K562 (cell line): ENCODE measurements around the gene SYMPK. TPM values are rescaled to one million over a fixed set of nuclear protein-coding genes. Genes with fewer than 3 reads are reported as not detected.

Experiments
- ARID1B ChIP-seq: fragments of 450-650 bp; IDR thresholded peaks from 2 replicates; pipeline ENCODE4 v1.6.1; 2016; ENCODE audit warnings: antibody characterized with exemption, mild to moderate bottlenecking, inconsistent platforms
- BHLHE40 ChIP-seq: IDR thresholded peaks from 2 replicates; pipeline ENCODE4 v1.6.1; 2011; ENCODE audit warnings: low read length, improper control_type of control experiment
- BRF1 ChIP-seq: IDR thresholded peaks from 3 replicates; pipeline ENCODE4 v1.6.1; 2011; ENCODE audit warnings: borderline replicate concordance, mild to moderate bottlenecking; ENCODE audit not compliant: insufficient read length; ENCODE audit errors: extremely low read depth
- ETV1 ChIP-seq: fragments of 450-650 bp; conservative IDR thresholded peaks from 2 replicates; pipeline ENCODE4 v1.6.1; 2016; ENCODE audit warnings: missing genetic modification characterization, control low read depth, low read depth, missing compliant biosample characterization
- HLTF ChIP-seq: fragments of 450-650 bp; IDR thresholded peaks from 2 replicates; pipeline ENCODE4 v1.6.1; 2016
- HNRNPLL ChIP-seq: fragments of 200-400 bp; formaldehyde crosslinking; IDR thresholded peaks from 2 replicates; pipeline ENCODE4 v1.6.1; 2017; ENCODE audit warnings: low read length, low read depth, mild to moderate bottlenecking; ENCODE audit not compliant: poor library complexity, severe bottlenecking
- KDM2B ChIP-seq: fragments of 250-450 bp; sonication (Bioruptor Pico); IDR thresholded peaks from 2 replicates; pipeline ENCODE4 v1.8.0; 2021; ENCODE audit warnings: mild to moderate bottlenecking, moderate library complexity
- MEF2A ChIP-seq: IDR thresholded peaks from 2 replicates; pipeline ENCODE4 v1.6.1; 2011; ENCODE audit warnings: low read depth, mild to moderate bottlenecking, low read length, moderate library complexity; ENCODE audit not compliant: control insufficient read depth
- MEIS2 ChIP-seq: fragments of 450-650 bp; IDR thresholded peaks from 2 replicates; pipeline ENCODE4 v1.6.1; 2014; ENCODE audit warnings: mild to moderate bottlenecking; ENCODE audit not compliant: partially characterized antibody
- MTF1 ChIP-seq: fragments of 250-450 bp; sonication (Bioruptor Pico); IDR thresholded peaks from 2 replicates; pipeline ENCODE4 v1.9.0; 2021; ENCODE audit warnings: moderate library complexity, mild to moderate bottlenecking, inconsistent platforms, borderline replicate concordance
- POLR2G ChIP-seq: fragments of 200-400 bp; formaldehyde crosslinking; IDR thresholded peaks from 2 replicates; pipeline ENCODE4 v1.6.1; 2017; ENCODE audit warnings: low read depth, mild to moderate bottlenecking, antibody characterized with exemption, low read length, moderate library complexity
- PRPF4 ChIP-seq: fragments of 200-400 bp; formaldehyde crosslinking; IDR thresholded peaks from one replicate; pipeline ENCODE4 v1.6.1; 2017; ENCODE audit warnings: low read length, low read depth, mild to moderate bottlenecking; ENCODE audit not compliant: insufficient read depth, poor library complexity, severe bottlenecking
- RBM15 ChIP-seq: fragments of 200-400 bp; formaldehyde crosslinking; IDR thresholded peaks from 2 replicates; pipeline ENCODE4 v1.6.1; 2018; ENCODE audit warnings: mild to moderate bottlenecking, low read length, moderate library complexity; ENCODE audit not compliant: insufficient read depth
- SMAD2 ChIP-seq: fragments of 150-350 bp; IDR thresholded peaks from 2 replicates; pipeline ENCODE4 v1.6.1; 2014; ENCODE audit warnings: low read depth, mild to moderate bottlenecking, low read length
- SPI1 ChIP-seq: IDR thresholded peaks from 2 replicates; pipeline ENCODE4 v1.6.1; 2011; ENCODE audit warnings: low read depth, low read length, control low read depth, borderline replicate concordance
- TAF9B ChIP-seq: fragments of 450-650 bp; IDR thresholded peaks from 2 replicates; pipeline ENCODE4 v1.6.1; 2018; ENCODE audit warnings: mild to moderate bottlenecking; ENCODE audit not compliant: partially characterized antibody
- TFAP4 ChIP-seq: sonication (generic); formaldehyde crosslinking; IDR thresholded peaks from 2 replicates; pipeline ENCODE4 v1.8.0; 2022; ENCODE audit warnings: missing genetic modification reagents, mild to moderate bottlenecking, moderate library complexity, borderline replicate concordance
- TRIM28 ChIP-seq: fragments of 450-650 bp; IDR thresholded peaks from 2 replicates; pipeline ENCODE4 v1.6.1; 2017
- ZNF384 ChIP-seq: IDR thresholded peaks from 2 replicates; pipeline ENCODE4 v1.6.1; 2012; ENCODE audit warnings: low read depth, low read length, improper control_type of control experiment
- ZNF586 ChIP-seq: fragments of 450-650 bp; formaldehyde crosslinking; conservative IDR thresholded peaks from 2 replicates; pipeline ENCODE4 v1.4.0; 2020; ENCODE audit warnings: mild to moderate bottlenecking, moderate library complexity
- ZNF79 ChIP-seq: fragments of 250-450 bp; sonication (Bioruptor Pico); IDR thresholded peaks from 2 replicates; pipeline ENCODE4 v1.4.0; 2020; ENCODE audit warnings: low read depth, mild to moderate bottlenecking, moderate library complexity
- polyA plus RNA-seq, 8 experiments: library from polyadenylated mRNA; depleted of rRNA in 4 of 8; stranded (reverse) in 5 of 8; unstranded in 3 of 8; fragments of >200 nt; fragmentation: Nextera tagmentation in 2 of 8; fragmentation: Illumina TruSeq in 1 of 8; extraction: Ambion mirVana in 2 of 8; extraction: Trizol in 1 of 8; gene quantifications; 2 replicates each; pipeline versions ENCODE4 v1.2.1 to v1.2.3, GENCODE V29; 2011 to 2014; ENCODE audit warnings: inconsistent platforms in 1 of 8, missing spikeins in 1 of 8
- total RNA-seq, 7 experiments: library from RNA; depleted of rRNA in 6 of 7; stranded (reverse); fragments of >200 nt in 6 of 7; fragmentation: Illumina TruSeq in 2 of 7; extraction: Trizol in 2 of 7; gene quantifications; 2 replicates each; pipeline versions ENCODE4 v1.2.1 to v1.2.3, GENCODE V29; 2011 to 2021; ENCODE audit warnings: low replicate concordance in 1 of 7
- TF ChIP-seq, protein P1 (sequence below): fragments of 450-650 bp; formaldehyde crosslinking; conservative IDR thresholded peaks from 2 replicates; pipeline ENCODE4 v1.4.0; 2022; ENCODE audit warnings: mild to moderate bottlenecking, missing genetic modification characterization
- TF ChIP-seq, protein P2 (sequence below): fragments of 150-350 bp; conservative IDR thresholded peaks from 2 replicates; pipeline ENCODE4 v1.6.1; 2014; ENCODE audit warnings: low read length

SYMPK gene
- total and polyA plus RNA-seq, 9 of the 15 experiments (the other 6 are each of a cell fraction or from before 2014, with no cell fraction given), result 0.73 to 95.5 (median 58.4) TPM

DNA sequence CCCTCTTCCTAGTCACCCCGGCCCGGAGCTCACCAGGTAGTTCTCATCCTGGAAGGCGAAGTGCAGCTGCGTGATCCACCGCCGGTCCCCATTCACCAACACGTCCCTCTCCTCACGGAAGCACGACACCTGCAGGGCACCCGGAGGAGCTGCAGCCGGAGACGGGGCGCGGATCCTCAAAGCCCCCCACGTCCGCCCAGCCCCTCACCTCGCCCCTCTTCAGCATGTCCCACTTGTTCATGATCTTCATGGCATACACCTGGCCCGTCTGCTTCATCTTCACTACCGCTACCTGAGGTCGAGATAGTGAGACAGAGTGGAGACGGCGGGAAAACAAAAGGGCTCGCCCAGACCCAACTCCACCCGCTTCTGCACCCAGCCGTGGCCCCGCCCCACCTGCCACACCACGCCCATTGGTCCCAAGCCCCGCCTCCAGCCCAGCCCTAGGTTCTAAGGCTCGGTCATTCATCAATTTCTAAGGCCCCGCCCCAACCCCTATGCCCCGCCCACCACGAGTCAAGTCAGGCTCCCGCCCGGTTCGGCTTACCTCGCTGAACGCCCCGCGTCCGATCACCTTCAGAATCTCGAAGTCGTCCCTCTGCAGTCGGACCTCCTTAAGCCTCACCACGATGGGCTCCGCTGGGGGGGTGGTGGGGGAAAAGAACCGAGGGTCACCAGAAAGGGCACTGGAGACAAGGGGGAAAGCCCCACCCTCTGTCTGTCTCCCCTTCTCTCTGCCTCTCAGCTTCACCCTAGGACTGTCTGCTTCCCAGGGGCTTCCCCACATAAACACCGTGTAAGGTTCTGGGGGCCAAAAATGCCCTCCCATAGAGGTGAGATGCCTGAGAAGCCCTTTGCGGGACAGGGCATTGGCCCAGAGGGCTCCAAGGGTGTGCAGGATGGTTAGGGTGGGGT is 83.5 kb downstream of the SYMPK start (continued):
- TF ChIP-seq, protein P1, sequence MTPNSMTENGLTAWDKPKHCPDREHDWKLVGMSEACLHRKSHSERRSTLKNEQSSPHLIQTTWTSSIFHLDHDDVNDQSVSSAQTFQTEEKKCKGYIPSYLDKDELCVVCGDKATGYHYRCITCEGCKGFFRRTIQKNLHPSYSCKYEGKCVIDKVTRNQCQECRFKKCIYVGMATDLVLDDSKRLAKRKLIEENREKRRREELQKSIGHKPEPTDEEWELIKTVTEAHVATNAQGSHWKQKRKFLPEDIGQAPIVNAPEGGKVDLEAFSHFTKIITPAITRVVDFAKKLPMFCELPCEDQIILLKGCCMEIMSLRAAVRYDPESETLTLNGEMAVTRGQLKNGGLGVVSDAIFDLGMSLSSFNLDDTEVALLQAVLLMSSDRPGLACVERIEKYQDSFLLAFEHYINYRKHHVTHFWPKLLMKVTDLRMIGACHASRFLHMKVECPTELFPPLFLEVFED (CRISPR knock-in tag), result 0 out of 2 replicates have a peak, but pooled peaks have one; percentile 64
- TF ChIP-seq PRPF4 (no peak), ARID1B (peak; percentile 44; the same call in 1 of the 2 replicates), MEF2A (no peak), TRIM28 (0 out of 2 replicates have a peak, but pooled peaks have one; percentile 23), POLR2G (peak; percentile 69), MTF1 (CRISPR knock-in tag) (no peak), MEIS2 (peak; percentile 89), TAF9B (no peak), ZNF79 (CRISPR knock-in tag) (no peak), HNRNPLL (peak; percentile 92), BRF1 (no peak), HLTF (peak; percentile 82; the same call in 1 of the 2 replicates), SMAD2 (no peak), SPI1 (no peak), ZNF384 (no peak), ZNF586 (CRISPR knock-in tag) (0 out of 2 replicates have a peak, but pooled peaks have one; percentile 14), BHLHE40 (peak; percentile 43; the same call in 1 of the 2 replicates), KDM2B (0 out of 2 replicates have a peak, but pooled peaks have one; percentile 20), TFAP4 (peak; percentile 82; the same call in 1 of the 2 replicates), ETV1 (peak; percentile 45; the same call in 1 of the 2 replicates), RBM15 (no peak)
- TF ChIP-seq, protein P2, sequence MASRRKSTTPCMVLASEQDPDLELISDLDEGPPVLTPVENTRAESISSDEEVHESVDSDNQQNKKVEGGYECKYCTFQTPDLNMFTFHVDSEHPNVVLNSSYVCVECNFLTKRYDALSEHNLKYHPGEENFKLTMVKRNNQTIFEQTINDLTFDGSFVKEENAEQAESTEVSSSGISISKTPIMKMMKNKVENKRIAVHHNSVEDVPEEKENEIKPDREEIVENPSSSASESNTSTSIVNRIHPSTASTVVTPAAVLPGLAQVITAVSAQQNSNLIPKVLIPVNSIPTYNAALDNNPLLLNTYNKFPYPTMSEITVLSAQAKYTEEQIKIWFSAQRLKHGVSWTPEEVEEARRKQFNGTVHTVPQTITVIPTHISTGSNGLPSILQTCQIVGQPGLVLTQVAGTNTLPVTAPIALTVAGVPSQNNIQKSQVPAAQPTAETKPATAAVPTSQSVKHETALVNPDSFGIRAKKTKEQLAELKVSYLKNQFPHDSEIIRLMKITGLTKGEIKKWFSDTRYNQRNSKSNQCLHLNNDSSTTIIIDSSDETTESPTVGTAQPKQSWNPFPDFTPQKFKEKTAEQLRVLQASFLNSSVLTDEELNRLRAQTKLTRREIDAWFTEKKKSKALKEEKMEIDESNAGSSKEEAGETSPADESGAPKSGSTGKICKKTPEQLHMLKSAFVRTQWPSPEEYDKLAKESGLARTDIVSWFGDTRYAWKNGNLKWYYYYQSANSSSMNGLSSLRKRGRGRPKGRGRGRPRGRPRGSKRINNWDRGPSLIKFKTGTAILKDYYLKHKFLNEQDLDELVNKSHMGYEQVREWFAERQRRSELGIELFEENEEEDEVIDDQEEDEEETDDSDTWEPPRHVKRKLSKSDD, result no peak
